ENCODE measurements around the gene CSAD.

- TF ChIP-seq, protein P1, sequence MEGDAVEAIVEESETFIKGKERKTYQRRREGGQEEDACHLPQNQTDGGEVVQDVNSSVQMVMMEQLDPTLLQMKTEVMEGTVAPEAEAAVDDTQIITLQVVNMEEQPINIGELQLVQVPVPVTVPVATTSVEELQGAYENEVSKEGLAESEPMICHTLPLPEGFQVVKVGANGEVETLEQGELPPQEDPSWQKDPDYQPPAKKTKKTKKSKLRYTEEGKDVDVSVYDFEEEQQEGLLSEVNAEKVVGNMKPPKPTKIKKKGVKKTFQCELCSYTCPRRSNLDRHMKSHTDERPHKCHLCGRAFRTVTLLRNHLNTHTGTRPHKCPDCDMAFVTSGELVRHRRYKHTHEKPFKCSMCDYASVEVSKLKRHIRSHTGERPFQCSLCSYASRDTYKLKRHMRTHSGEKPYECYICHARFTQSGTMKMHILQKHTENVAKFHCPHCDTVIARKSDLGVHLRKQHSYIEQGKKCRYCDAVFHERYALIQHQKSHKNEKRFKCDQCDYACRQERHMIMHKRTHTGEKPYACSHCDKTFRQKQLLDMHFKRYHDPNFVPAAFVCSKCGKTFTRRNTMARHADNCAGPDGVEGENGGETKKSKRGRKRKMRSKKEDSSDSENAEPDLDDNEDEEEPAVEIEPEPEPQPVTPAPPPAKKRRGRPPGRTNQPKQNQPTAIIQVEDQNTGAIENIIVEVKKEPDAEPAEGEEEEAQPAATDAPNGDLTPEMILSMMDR (IDR thresholded peaks at IDR 0.05), result no peak
- TF ChIP-seq POLR2A (IDR thresholded peaks at IDR 0.05), result no peak
These were observed 25.2 kb upstream of the CSAD start for GRCh38 chr12:53205747-53206419.

Measured in testis (tissue), 2 donors.